ENCODE results near the gene GAS6.
"Not testable (repeated sequence)": the region's sequence is repeated elsewhere in the genome, so short reads cannot be mapped to it uniquely, and the experiment has no call there.

DNA sequence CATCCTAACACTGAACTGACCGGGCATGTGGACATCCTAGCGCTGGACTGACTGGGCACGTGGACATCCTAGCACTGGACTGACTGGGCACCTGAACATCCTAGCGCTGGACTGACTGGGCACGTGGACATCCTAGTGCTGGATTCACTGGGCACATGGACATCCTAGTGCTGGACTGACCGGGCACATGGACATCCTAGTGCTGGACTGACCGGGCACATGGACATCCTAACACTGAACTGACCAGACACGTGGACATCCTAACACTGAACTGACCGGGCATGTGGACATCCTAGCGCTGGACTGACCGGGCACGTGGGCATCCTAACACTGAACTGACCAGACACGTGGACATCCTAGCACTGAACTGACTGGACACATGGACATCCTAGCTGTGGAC, 73.9 kb downstream of the GAS6 start:
- not testable (repeated sequence) for TF ChIP-seq POLR2A, POLR2AphosphoS5 (IDR thresholded peaks at IDR 0.05)
- TF ChIP-seq, protein P1, sequence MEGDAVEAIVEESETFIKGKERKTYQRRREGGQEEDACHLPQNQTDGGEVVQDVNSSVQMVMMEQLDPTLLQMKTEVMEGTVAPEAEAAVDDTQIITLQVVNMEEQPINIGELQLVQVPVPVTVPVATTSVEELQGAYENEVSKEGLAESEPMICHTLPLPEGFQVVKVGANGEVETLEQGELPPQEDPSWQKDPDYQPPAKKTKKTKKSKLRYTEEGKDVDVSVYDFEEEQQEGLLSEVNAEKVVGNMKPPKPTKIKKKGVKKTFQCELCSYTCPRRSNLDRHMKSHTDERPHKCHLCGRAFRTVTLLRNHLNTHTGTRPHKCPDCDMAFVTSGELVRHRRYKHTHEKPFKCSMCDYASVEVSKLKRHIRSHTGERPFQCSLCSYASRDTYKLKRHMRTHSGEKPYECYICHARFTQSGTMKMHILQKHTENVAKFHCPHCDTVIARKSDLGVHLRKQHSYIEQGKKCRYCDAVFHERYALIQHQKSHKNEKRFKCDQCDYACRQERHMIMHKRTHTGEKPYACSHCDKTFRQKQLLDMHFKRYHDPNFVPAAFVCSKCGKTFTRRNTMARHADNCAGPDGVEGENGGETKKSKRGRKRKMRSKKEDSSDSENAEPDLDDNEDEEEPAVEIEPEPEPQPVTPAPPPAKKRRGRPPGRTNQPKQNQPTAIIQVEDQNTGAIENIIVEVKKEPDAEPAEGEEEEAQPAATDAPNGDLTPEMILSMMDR (IDR thresholded peaks at IDR 0.05) = not testable (repeated sequence)

Data from transverse colon (tissue), 4 donors.